RPMI8226 (cell line): Measurements from ENCODE around the gene PRR5L.
A peak's percentile ranks its signal among the peaks of the same experiment; 100 is the strongest.

Experiments
- DNase-seq: peaks from one replicate; pipeline ENCODE4 v3.0.0-alpha.2; 2015

PRR5L gene

GRCh38 chr11:36328966-36329673, 33.0 kb downstream of the PRR5L start:
- no peak for DNase-seq

- DNase-seq = no peak
Observed at GRCh38 chr11:36330411-36330810, 34.3 kb downstream of the PRR5L start.

GRCh38 chr11:36333468-36333867, 37.4 kb downstream of the PRR5L start:
- no peak for DNase-seq

- peak; percentile 21 for DNase-seq
Observed at GRCh38 chr11:36333897-36334296, 37.8 kb downstream of the PRR5L start.

- no peak for DNase-seq
Observed at GRCh38 chr11:36339888-36340287, 43.8 kb downstream of the PRR5L start.

- DNase-seq = no peak
Observed at GRCh38 chr11:36340897-36341296, 44.8 kb downstream of the PRR5L start.

GRCh38 chr11:36341915-36342314, 45.8 kb downstream of the PRR5L start:
- DNase-seq = no peak

- no peak for DNase-seq
Observed at GRCh38 chr11:36342327-36342726, 46.2 kb downstream of the PRR5L start.

GRCh38 chr11:36343436-36343835, 47.3 kb downstream of the PRR5L start:
- no peak for DNase-seq

- no peak for DNase-seq
Observed at GRCh38 chr11:36345084-36345511, 49.0 kb downstream of the PRR5L start.

- DNase-seq = no peak
Observed at GRCh38 chr11:36345535-36346141, 49.5 kb downstream of the PRR5L start.

- DNase-seq = no peak
Observed at GRCh38 chr11:36346562-36347383, 50.7 kb downstream of the PRR5L start.

- DNase-seq = no peak
Observed at GRCh38 chr11:36347384-36347906, 51.4 kb downstream of the PRR5L start.

GRCh38 chr11:36349351-36350136, 53.5 kb downstream of the PRR5L start:
- no peak for DNase-seq

- no peak for DNase-seq
Observed at GRCh38 chr11:36350137-36350513, 54.0 kb downstream of the PRR5L start.

GRCh38 chr11:36352922-36353321, 56.8 kb downstream of the PRR5L start:
- DNase-seq = no peak

GRCh38 chr11:36354221-36355003, 58.3 kb downstream of the PRR5L start:
- DNase-seq = no peak

- DNase-seq = peak; percentile 16
Observed at GRCh38 chr11:36356201-36356600, 60.1 kb downstream of the PRR5L start.

- DNase-seq = no peak
Observed at GRCh38 chr11:36357831-36358230, 61.7 kb downstream of the PRR5L start.

- no peak for DNase-seq
Observed at GRCh38 chr11:36358436-36358835, 62.3 kb downstream of the PRR5L start.

GRCh38 chr11:36360318-36360717, 64.2 kb downstream of the PRR5L start:
- no peak for DNase-seq

GRCh38 chr11:36360826-36361415, 64.8 kb downstream of the PRR5L start:
- no peak for DNase-seq
